HG02870 (cell line): Measurements from ENCODE around the gene RNASE13.
"Not testable (repeated sequence)": the region's sequence is repeated elsewhere in the genome, so short reads cannot be mapped to it uniquely, and the experiment has no call there.

Experiments used
- ATAC-seq: cut with Tn5 transposase; IDR thresholded peaks from one replicate; pipeline ENCODE4 v1.9.1; 2021; ENCODE audit warnings: mild to moderate bottlenecking, moderate library complexity; ENCODE audit not compliant: unreplicated experiment

The RNASE13 gene

GRCh38 chr14:20996521-20996920 lies 38.1 kb downstream of the RNASE13 start:
- ATAC-seq = no peak

GRCh38 chr14:20989787-20990600 lies 44.6 kb downstream of the RNASE13 start, which contains the start of gene METTL17:
Gene METTL17, plus strand, starts transcription at chr14:20989980. Its CDS starts 23 bp downstream, at chr14:20990003.
- peak; percentile 97 for ATAC-seq

GRCh38 chr14:20989471-20989786 lies 45.2 kb downstream of the RNASE13 start:
- ATAC-seq = no peak

- no peak for ATAC-seq
Measured at GRCh38 chr14:20988717-20989470, 45.7 kb downstream of the RNASE13 start.

- ATAC-seq = no peak
Measured at GRCh38 chr14:20986811-20987210, 47.8 kb downstream of the RNASE13 start.

GRCh38 chr14:20985650-20986049 lies 49.0 kb downstream of the RNASE13 start:
- ATAC-seq = not testable (repeated sequence)
